ENCODE measurements around the gene WIPI1.
A peak's percentile ranks its signal among the peaks of the same experiment; 100 is the strongest.
"Not testable (repeated sequence)": the region's sequence is repeated elsewhere in the genome, so short reads cannot be mapped to it uniquely, and the experiment has no call there.

WIPI1 gene

GRCh38 chr17:68457168-68457538, at the start of gene WIPI1:
TSS of gene WIPI1 (minus strand) at chr17:68457496. CDS start at chr17:68457421, 75 bp downstream.
- DNase-seq (ENCODE audit: low read depth), result no peak

GRCh38 chr17:68505951-68506350, 48.7 kb upstream of the WIPI1 start:
- no peak for DNase-seq (ENCODE audit: low read depth)

- DNase-seq (ENCODE audit: low read depth), result no peak
These were observed 43.8 kb upstream of the WIPI1 start for GRCh38 chr17:68501074-68501473.

GRCh38 chr17:68499587-68499986, 42.3 kb upstream of the WIPI1 start:
- no peak for DNase-seq (ENCODE audit: low read depth)

- DNase-seq (ENCODE audit: low read depth), result no peak
These were observed 41.4 kb upstream of the WIPI1 start for GRCh38 chr17:68498479-68499326.

- DNase-seq (ENCODE audit: low read depth), result no peak
These were observed 40.6 kb upstream of the WIPI1 start for GRCh38 chr17:68497885-68498319.

GRCh38 chr17:68495081-68495480, 37.8 kb upstream of the WIPI1 start:
- no peak for DNase-seq (ENCODE audit: low read depth)

- not testable (repeated sequence) for DNase-seq (ENCODE audit: low read depth)
These were observed 35.2 kb upstream of the WIPI1 start for GRCh38 chr17:68492394-68493054.

- DNase-seq (ENCODE audit: low read depth), result no peak
These were observed 34.3 kb upstream of the WIPI1 start for GRCh38 chr17:68491381-68492231.

- no peak for DNase-seq (ENCODE audit: low read depth)
These were observed 32.6 kb upstream of the WIPI1 start for GRCh38 chr17:68489919-68490318.

- DNase-seq (ENCODE audit: low read depth), result no peak
These were observed 27.2 kb upstream of the WIPI1 start for GRCh38 chr17:68484458-68484857.

GRCh38 chr17:68482576-68483041, 25.3 kb upstream of the WIPI1 start:
- no peak for DNase-seq (ENCODE audit: low read depth)

GRCh38 chr17:68480885-68481284, 23.6 kb upstream of the WIPI1 start:
- no peak for DNase-seq (ENCODE audit: low read depth)

- DNase-seq (ENCODE audit: low read depth), result no peak
These were observed 13.7 kb upstream of the WIPI1 start for GRCh38 chr17:68470961-68471360.

GRCh38 chr17:68468788-68469187, 11.5 kb upstream of the WIPI1 start:
- no peak for DNase-seq (ENCODE audit: low read depth)

GRCh38 chr17:68468334-68468733, 11.0 kb upstream of the WIPI1 start:
- DNase-seq (ENCODE audit: low read depth), result peak; percentile 58

- DNase-seq (ENCODE audit: low read depth), result no peak
These were observed 6.1 kb upstream of the WIPI1 start for GRCh38 chr17:68463211-68464019.

GRCh38 chr17:68462381-68463210, 5.3 kb upstream of the WIPI1 start:
- peak; percentile 77 for DNase-seq (ENCODE audit: low read depth)

GRCh38 chr17:68461589-68461988, 4.3 kb upstream of the WIPI1 start:
- no peak for DNase-seq (ENCODE audit: low read depth)

GRCh38 chr17:68461122-68461539, 3.8 kb upstream of the WIPI1 start:
- no peak for DNase-seq (ENCODE audit: low read depth)

GRCh38 chr17:68460715-68461114, 3.4 kb upstream of the WIPI1 start:
- DNase-seq (ENCODE audit: low read depth), result no peak
